GM19452 (cell line): ENCODE measurements around the gene ALDOC.

Source experiments
- ATAC-seq: cut with Tn5 transposase; IDR thresholded peaks from one replicate; pipeline ENCODE4 v1.9.1; 2021; ENCODE audit not compliant: unreplicated experiment

ALDOC gene

GRCh38 chr17:28533091-28533807 is 43.4 kb downstream of the ALDOC start:
- no peak for ATAC-seq

- ATAC-seq: no peak
These were observed 44.4 kb downstream of the ALDOC start for GRCh38 chr17:28532050-28532960.

- no peak for ATAC-seq
These were observed 45.8 kb downstream of the ALDOC start for GRCh38 chr17:28530926-28531325.

- no peak for ATAC-seq
These were observed 46.4 kb downstream of the ALDOC start for GRCh38 chr17:28530250-28530649.

GRCh38 chr17:28529013-28529400 is 47.7 kb downstream of the ALDOC start:
- ATAC-seq: no peak

GRCh38 chr17:28528327-28529012 is 48.2 kb downstream of the ALDOC start:
- ATAC-seq: no peak

GRCh38 chr17:28527859-28528258 is 48.8 kb downstream of the ALDOC start:
- ATAC-seq: no peak

- ATAC-seq: no peak
These were observed 49.5 kb downstream of the ALDOC start for GRCh38 chr17:28527181-28527681.

- no peak for ATAC-seq
These were observed 50.3 kb downstream of the ALDOC start for GRCh38 chr17:28526381-28526780.

GRCh38 chr17:28524476-28525424 is 51.9 kb downstream of the ALDOC start:
- no peak for ATAC-seq

- ATAC-seq: no peak
These were observed 52.8 kb downstream of the ALDOC start for GRCh38 chr17:28523876-28524275.

GRCh38 chr17:28523186-28523585 is 53.5 kb downstream of the ALDOC start:
- no peak for ATAC-seq
